Thoracic aorta (tissue), 2 donors: Measurements from ENCODE around the gene IFNGR2. TPM values are rescaled to one million over a fixed set of nuclear protein-coding genes. Genes with fewer than 3 reads are reported as not detected.

Experiments
- ATAC-seq: fragments of 150-250 bp; one replicate; pipeline ENCODE4 v1.8.0; 2017; ENCODE audit warnings: low read depth; ENCODE audit not compliant: insufficient number of reproducible peaks, low FRiP score
- DNase-seq: peaks from one replicate; pipeline ENCODE4 v3.0.0-alpha.2; 2020; ENCODE audit warnings: low spot score
- H3K27ac ChIP-seq, 2 donors: fragments of 200-600 bp; sonication (generic); 1 replicate in 1 of 2; 2 replicates in 1 of 2; pipeline ENCODE4 v1.5.1; 2016; ENCODE audit warnings: mild to moderate bottlenecking in 2 of 2, moderate library complexity in 2 of 2
- H3K27me3 ChIP-seq: fragments of 200-600 bp; sonication (generic); replicated peaks from 2 replicates; pipeline ENCODE4 v1.6.0; 2016; ENCODE audit warnings: mild to moderate bottlenecking; ENCODE audit not compliant: insufficient read depth
- H3K36me3 ChIP-seq: fragments of 200-600 bp; sonication (generic); one replicate; pipeline ENCODE4 v1.5.1; 2016
- H3K4me1 ChIP-seq, 2 donors: fragments of 200-600 bp; sonication (generic); 1 replicate in 1 of 2; 2 replicates in 1 of 2; pipeline versions ENCODE4 v1.5.1 to v1.6.0; 2016; ENCODE audit warnings: low read depth in 2 of 2, mild to moderate bottlenecking in 1 of 2; ENCODE audit not compliant: control insufficient read depth in 1 of 2
- H3K4me3 ChIP-seq: fragments of 200-600 bp; sonication (generic); 2 replicates; pipeline ENCODE4 v1.5.1; 2016; ENCODE audit warnings: mild to moderate bottlenecking
- H3K9me3 ChIP-seq: fragments of 200-600 bp; sonication (generic); 2 replicates; pipeline ENCODE4 v1.5.1; 2016
- CTCF ChIP-seq: fragments of 200-600 bp; sonication (generic); IDR thresholded peaks from one replicate; pipeline ENCODE4 v1.5.1; 2019; ENCODE audit warnings: antibody characterized with exemption
- total RNA-seq, 2 donors: library from RNA; depleted of rRNA; stranded (reverse); fragments of >200 nt; gene quantifications; one replicate each; pipeline versions ENCODE4 v1.1.0 to v1.2.3, GENCODE V29; 2016

The IFNGR2 gene
- total RNA-seq, 2 donors from 2014 or later = 67.3 to 72.2 TPM

DNA sequence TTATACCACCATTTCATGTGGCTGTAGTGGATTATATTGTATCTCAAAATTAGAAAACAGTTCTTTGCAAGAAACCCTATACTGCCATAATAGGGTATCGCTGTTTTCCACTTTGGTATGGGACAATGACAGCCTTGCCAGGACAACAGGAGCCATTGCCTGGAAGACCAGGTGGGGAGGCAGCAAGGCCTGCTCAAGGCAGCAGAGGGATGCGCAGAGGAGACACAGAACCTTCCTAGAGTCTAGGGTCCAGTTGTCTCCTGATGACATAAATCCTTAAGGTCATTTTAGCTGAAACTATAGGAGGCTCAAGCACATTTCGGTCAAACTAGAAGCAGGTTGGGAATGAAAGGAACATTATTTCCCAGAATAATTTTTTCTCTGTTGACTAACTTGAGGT lies 27.6 kb downstream of the IFNGR2 start:
- peaks cover 54% of the 10 kb centered on the region for H3K36me3 ChIP-seq
- no peak for TF ChIP-seq CTCF
- DNase-seq (no peak), ATAC-seq (no peak)
- no peak overlapping the region for H3K27ac ChIP-seq
- no peaks in the 10 kb centered on the region for H3K27me3 ChIP-seq
- H3K9me3 ChIP-seq = no peaks in the 10 kb centered on the region
- no peak overlapping the region for H3K4me3 ChIP-seq
- peaks cover 20 to 34% of the 10 kb centered on the region in 2 donors for H3K4me1 ChIP-seq

DNA sequence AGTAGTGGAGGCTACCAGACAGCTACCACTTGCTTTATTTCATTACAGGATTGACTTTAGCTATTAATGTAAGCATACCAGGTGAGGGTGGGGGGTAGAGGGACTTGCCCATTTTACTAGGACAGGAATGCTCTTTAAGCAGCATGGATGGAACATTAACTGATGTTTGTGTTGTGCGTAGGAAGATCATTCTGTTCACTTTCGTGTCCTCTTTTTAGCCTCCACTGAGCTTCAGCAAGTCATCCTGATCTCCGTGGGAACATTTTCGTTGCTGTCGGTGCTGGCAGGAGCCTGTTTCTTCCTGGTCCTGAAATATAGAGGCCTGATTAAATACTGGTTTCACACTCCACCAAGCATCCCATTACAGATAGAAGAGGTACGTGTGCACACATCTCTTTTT lies 29.3 kb downstream of the IFNGR2 start:
- Histone ChIP-seq H3K27ac (no peak overlapping the region), H3K4me3 (no peak overlapping the region), H3K36me3 (peaks cover 52% of the 10 kb centered on the region), H3K27me3 (no peaks in the 10 kb centered on the region), H3K4me1 (peaks cover 20 to 34% of the 10 kb centered on the region in 2 donors), H3K9me3 (no peaks in the 10 kb centered on the region)
- DNase-seq (no peak), ATAC-seq (no peak)
- TF ChIP-seq CTCF = no peak

- no peak for DNase-seq
- no peaks in the 10 kb centered on the region for H3K27me3 ChIP-seq
- peak overlapping the region; percentile 60 to 85 for H3K27ac ChIP-seq
- peaks cover 55% of the 10 kb centered on the region for H3K36me3 ChIP-seq
- no peaks in the 10 kb centered on the region for H3K9me3 ChIP-seq
- TF ChIP-seq CTCF = no peak
- no peak overlapping the region for H3K4me3 ChIP-seq
- H3K4me1 ChIP-seq = peaks cover 20 to 34% of the 10 kb centered on the region in 2 donors
- no peak for ATAC-seq
Measured at GRCh38 chr21:33433001-33433400, 29.8 kb downstream of the IFNGR2 start.

DNA sequence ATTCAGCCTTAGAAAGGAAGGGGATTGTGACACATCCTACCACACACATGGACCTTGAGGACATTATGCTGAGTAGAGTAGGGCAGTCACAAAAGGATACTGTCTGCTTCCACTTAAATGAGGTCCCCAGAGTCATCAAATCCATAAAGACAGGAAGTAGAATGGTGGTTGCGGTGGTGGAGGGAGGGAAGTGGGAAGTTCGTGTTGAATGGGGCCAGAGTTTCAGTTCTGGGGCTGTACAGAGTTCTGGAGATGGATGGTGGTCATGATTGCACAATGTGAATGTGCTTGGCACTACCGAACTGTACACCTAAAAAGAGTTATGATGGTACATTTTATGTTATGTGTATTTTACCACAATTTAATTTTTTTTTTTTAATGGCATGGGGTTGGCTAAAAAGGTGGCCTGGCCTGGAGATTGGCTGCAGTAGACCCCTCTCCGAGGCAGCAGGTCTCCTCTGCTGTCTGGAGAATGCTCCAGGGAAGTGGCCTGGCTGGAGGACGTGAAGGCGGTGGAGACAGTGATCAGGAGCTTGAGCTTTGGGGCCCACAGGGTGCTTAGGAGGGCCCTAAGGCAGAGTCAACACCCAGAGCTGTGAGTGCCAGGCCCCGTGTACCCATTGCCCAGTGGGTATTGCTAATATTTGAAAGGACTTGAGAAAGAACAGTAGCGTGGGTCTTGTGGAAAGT lies 30.4 kb downstream of the IFNGR2 start:
- Histone ChIP-seq H3K27ac (peak overlapping the region; percentile 60 to 85), H3K4me1 (peaks cover 20 to 30% of the 10 kb centered on the region in 2 donors), H3K4me3 (no peak overlapping the region), H3K27me3 (no peaks in the 10 kb centered on the region), H3K36me3 (peaks cover 53% of the 10 kb centered on the region), H3K9me3 (no peaks in the 10 kb centered on the region)
- no peak for TF ChIP-seq CTCF
- DNase-seq (no peak), ATAC-seq (no peak)

GRCh38 chr21:33434770-33435360 lies 31.7 kb downstream of the IFNGR2 start:
- H3K9me3 ChIP-seq = no peaks in the 10 kb centered on the region
- no peak for TF ChIP-seq CTCF
- H3K36me3 ChIP-seq = peaks cover 42% of the 10 kb centered on the region
- peak overlapping the region; percentile 79 to 85 for H3K27ac ChIP-seq
- peaks cover 17 to 27% of the 10 kb centered on the region in 2 donors for H3K4me1 ChIP-seq
- H3K27me3 ChIP-seq = no peaks in the 10 kb centered on the region
- H3K4me3 ChIP-seq = peak overlapping the region; percentile 16
- DNase-seq = no peak
- ATAC-seq = peak; percentile 96
